M059J (cell line): ENCODE data around the gene ZNF652. TPM values are rescaled to one million over a fixed set of nuclear protein-coding genes. Genes with fewer than 3 reads are reported as not detected.
A peak's percentile ranks its signal among the peaks of the same experiment; 100 is the strongest.
"Not testable (repeated sequence)": the region's sequence is repeated elsewhere in the genome, so short reads cannot be mapped to it uniquely, and the experiment has no call there.

ENCODE experiments used
- DNase-seq: peaks from one replicate; pipeline ENCODE4 v3.0.0-alpha.2; 2012; ENCODE audit warnings: low read depth
- total RNA-seq: library from RNA; depleted of rRNA; stranded (reverse); fragments of >200 nt; shearing (Covaris generic); gene quantifications from 2 replicates; pipeline ENCODE4 v1.2.3, GENCODE V29; 2014

ZNF652 gene
- total RNA-seq, 1 experiment from 2014 or later, result 19.1 TPM

GRCh38 chr17:49386373-49386772, 24.3 kb upstream of the ZNF652 start:
- no peak for DNase-seq

- no peak for DNase-seq
Observed at GRCh38 chr17:49384951-49385350, 22.9 kb upstream of the ZNF652 start.

- no peak for DNase-seq
Observed at GRCh38 chr17:49383060-49383459, 21.0 kb upstream of the ZNF652 start.

DNA sequence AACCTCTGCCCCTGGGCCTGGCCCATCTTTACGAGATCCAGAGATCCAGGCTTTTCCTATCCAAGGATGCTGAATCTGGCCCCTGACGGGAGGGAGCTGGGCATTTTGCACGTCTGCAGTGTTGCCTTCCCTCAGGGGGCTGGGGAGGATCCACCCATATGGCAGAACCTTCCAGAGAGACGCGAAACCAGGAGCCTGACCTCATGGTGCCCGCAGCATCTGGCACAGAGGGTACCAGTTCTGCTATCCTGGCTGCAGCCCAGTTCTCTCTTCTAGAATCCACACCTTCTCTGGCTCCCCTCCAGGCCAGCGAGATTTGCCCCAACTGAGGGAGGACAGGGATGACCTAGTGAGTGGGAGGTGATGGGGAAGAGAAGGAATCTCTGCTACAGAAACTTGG, 20.5 kb upstream of the ZNF652 start:
- DNase-seq, result no peak

DNA sequence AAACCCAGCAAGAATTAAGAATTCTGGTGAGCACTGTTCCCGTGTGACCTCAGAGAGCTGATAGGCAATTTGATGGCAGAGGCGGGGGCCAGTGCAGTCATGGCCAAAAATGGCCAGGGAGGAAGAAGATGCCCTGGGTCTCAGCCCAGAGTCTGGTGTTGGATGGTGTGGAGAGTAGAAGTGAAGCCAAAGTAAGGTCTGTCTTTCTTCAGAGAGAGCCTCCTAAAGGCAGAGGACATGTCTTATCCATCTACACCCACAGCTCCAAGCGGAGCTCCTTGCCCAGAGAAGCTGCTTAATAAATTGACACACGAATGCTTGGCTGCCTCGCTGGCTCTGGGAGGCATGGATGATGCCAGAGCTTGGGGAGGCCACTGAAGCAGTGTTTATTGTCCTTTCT, 19.7 kb upstream of the ZNF652 start:
- no peak for DNase-seq

- no peak for DNase-seq
Observed at GRCh38 chr17:49381033-49381432, 19.0 kb upstream of the ZNF652 start.

DNA sequence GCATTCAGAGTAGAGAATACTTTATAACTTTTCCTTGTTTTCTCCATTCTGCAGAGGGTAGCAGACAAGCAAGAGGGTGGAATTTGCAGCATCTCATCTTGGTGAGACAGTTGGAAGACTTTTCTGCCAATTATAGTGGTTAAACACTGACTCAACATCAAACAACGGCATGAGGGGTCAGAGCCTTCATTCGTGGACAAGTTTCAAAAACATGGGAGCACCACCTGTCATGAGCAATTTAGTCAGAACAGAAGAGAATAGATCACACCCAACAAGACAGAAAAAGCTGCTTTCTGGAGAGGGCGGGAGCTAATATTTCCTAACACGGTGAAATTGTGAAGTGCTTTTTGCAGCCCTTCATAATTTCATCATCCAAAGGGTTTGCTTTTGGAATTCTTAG, 17.9 kb upstream of the ZNF652 start:
- no peak for DNase-seq

DNA sequence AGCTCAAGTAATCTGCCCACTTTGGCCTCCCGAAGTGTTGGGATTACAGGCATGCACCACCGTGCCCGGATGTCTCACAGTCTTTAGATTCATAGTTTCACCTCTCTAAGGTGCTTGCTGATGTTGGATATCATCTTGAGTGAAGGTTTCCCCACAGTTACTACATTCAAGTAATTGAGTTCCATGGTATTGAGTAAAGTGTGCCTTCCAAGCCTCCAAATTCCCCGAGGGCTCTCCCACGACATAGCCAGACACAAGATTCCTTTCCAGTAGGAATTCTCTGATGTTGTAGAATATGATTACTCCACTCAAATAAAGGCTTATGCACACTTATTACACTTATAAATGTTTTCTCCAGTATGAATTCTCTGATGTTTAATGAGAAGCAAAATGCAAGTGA, 16.3 kb upstream of the ZNF652 start:
- DNase-seq, result no peak

DNA sequence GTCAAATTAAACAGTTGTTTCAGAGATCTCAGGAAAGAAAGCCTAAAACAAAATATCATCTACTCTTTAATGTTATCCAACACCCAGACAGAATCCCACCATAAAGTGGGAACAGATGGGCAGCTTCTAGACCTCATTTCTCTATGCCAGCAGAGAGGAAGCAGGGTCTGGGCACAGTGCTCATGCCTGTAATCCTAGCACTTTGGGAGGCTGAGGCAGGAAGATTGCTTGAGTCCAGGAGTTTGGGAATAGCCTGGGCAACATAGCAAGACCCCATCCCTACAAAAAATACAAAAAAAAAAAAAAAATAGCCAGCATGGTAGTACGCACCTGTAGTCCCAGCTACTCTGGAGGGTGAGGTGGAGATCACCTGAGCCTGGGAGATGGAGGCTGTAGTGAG, 13.5 kb upstream of the ZNF652 start:
- no peak for DNase-seq

DNA sequence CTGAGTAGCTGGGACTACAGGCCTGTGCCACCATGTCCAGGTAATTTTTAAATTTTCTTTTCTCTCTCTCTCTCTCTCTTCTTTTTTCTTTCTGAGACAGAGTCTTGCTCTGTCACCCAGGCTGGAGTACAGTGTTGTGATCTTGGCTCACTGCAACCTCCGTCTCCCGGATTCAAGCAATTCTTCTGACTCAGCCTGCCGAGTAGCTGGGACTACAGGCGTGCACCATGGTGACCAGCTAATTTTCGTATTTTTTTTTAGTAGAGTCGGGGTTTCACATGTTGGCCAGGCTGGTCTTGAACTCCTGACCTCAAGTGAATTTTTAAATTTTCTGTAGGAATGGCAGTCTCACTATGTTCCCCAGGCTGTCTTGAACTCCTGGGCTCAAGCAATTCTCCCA, 11.1 kb upstream of the ZNF652 start:
- no peak for DNase-seq

- DNase-seq, result no peak
Observed at GRCh38 chr17:49372425-49372824, 10.4 kb upstream of the ZNF652 start.

GRCh38 chr17:49370971-49371834, 9.2 kb upstream of the ZNF652 start:
- no peak for DNase-seq

DNA sequence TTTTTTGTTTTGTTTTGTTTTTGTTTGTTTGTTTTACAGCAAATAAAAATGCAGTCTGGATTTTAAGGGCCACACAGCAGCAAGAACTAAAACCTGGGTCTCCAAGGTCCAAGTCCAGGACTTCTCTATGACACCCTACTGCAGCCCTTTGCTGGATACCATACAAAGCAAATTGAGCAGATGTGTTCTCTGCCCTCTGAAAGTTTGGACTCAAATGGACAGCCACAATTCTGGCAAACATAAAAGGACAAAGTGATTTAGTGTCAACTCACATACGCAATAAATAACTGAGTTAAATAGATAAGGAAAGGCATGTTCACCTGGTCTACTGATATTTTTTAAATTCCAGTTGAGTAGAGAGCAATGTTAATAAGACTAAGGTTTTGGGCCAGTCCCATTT, 7.7 kb upstream of the ZNF652 start:
- DNase-seq, result no peak

DNA sequence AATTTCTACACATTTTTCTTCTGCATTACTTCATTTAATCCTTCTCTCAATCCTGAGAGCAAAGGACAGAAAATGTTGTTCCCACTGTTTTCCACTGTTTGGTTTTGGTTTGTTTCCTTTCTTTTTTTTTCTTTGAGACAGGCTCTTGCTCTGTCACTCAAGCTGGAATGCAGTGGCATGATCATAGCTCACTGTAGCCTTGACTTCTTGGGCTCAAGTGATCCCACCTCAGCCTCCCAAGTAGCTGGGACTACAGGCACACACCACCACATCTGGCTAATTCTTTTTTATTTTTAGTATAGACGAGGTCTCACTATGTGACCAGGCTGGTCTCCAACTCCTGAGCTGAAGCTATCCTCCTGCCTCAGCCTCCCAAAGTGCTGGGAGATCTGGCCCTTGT, 7.0 kb upstream of the ZNF652 start:
- no peak for DNase-seq

DNA sequence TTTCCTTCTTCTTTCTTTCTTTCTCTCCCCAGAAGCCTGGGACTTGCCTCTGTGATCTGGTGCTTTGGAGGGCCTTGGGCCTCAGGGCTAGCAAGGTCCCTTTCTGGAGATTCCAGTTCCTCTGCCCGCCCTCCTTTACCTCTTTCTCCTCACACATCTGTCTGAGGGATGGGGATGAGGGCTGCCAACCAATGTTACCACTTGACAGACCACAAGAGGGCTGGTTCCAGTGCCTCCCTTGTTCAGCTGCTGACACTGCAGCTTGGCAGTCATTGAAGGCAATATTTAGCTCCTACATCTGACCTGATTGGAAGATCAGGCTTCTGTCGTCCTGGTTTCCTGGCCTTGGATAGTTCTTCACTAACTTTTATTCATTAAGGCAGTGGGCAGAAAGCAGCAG, 3.6 kb upstream of the ZNF652 start:
- DNase-seq, result peak; percentile 42

GRCh38 chr17:49365126-49365525, 3.1 kb upstream of the ZNF652 start:
- not testable (repeated sequence) for DNase-seq

GRCh38 chr17:49364119-49364518, 2.1 kb upstream of the ZNF652 start:
- DNase-seq, result no peak

DNA sequence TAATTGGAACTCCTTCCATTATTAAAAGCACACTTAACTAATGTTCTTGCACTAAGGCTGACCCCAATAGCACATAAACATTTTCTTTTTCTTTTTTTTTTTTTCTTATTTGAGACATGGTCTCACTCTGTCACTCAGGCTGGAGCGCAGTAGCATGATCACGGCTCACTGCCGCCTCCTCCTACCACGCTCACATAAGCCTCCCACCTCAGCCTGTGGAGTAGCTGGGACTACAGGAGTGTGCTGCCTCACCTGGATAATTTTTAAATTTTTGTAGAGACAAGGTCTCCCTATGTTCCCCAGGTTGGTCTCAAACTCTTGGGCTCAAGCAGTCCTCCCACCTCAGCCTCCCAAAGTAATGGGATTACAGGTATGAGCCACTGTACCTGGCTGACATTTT, 1.2 kb upstream of the ZNF652 start:
- no peak for DNase-seq

DNA sequence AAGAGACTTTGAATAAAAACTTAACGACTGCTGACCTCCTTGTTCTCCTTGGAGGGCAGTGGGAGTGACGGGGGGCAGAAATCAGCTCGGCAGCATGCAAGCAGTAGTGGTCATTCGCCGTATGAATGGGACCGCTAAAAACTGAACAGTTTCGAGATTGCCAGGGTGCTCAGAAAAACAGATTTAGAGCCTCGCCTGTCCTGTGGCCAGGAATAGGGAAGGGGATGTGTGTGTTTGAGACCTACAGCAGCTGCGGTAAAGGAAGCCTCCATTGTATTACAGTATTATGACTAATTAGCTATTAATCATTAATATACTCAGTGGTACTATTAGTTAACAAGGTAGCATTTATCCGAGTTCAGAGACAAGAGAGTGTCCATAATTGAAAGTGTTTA, 670 bp upstream of the ZNF652 start:
- DNase-seq, result no peak

DNA sequence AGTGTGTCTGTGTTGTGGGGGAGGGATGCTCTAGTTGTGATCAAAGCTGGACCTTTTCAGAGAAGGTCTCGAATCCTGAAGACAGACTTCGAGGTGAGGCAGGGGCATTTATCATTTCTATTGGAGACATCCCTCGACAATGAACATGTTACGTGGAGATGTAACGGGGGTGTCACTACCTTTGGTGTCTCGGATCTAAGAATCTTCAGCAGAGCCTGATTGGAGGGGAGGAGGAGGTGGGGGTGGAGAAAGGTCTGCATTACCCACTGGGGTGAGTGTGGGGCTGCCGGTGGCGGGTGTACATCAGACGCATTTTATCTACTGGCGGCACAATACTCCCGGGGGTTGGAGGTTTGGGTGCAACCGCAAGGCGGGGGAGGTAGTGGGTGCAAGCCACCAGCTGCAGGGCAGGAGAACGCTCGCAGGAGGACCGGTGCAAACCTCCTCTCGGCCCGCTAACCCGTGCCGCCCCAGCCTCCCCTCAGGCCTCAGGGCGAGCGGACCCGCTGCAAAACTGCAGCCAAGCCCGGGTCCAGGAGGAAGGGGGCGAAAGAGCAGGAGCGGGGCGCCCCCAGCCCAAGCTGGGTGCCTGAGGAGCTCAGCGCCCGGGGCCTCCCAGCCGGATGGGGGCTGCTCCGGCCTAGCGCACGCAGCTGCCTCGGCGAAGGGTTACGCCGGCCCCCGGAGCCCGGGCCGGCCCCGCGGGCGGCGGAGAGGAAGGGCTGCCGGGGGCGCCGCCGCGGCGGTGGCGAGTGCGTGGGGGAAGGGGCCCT, 735 bp downstream of the ZNF652 start:
- peak; percentile 65 for DNase-seq

GRCh38 chr17:49360796-49361128, 1.3 kb downstream of the ZNF652 start:
- no peak for DNase-seq

DNA sequence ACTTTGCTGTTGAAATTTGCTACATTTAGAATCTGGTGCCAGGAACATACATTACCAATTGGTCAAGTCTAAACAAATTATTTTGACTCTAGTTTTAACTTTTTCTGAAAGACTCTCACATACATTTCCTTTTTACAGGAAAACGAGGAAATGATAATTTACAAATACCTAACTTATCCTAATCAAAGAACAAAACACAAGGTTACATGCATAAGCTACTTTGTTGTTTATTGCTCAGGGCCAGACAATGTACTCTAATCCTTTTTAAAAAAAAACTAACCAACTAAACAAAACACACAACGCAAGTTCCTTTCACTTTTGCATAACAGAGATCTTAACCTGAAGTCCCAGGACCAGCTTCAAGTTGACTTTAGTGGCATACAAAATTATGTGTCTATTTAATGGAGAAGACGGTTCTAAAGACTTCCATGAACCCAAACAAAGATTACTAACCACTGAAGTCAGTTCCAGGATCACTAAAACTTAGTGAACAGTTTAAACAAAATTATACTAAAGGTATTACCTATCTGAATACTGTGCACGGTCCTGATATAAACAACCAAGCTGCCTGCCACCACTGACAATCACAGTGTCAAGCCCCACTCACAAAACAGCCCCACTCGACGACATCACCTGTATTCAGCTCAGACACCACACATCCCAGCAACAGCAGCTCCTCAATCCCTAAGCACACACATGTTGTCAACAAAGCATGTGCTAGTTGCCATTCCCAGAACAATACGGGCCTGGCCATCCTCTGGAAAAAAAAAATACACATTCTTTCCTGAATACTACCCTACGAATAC, 1.9 kb downstream of the ZNF652 start:
- peak; percentile 24 for DNase-seq
